ENCODE results near the gene TP53TG5. TPM values are rescaled to one million over a fixed set of nuclear protein-coding genes. Genes with fewer than 3 reads are reported as not detected.
A peak's percentile ranks its signal among the peaks of the same experiment; 100 is the strongest.

Gene TP53TG5
- total RNA-seq, 1 experiment from 2014 or later = 0.85 TPM

GRCh38 chr20:45346291-45346718 is 31.8 kb downstream of the TP53TG5 start:
- Mint-ChIP-seq H3K9me3 (no peaks in the 10 kb centered on the region), H3K4me1 (peaks cover 63% of the 10 kb centered on the region), H3K27ac (no peak overlapping the region), H3K4me3 (peak overlapping the region; percentile 89), H3K27me3 (ENCODE audit: low read depth) (no peaks in the 10 kb centered on the region), H3K36me3 (no peaks in the 10 kb centered on the region)
- ChIA-PET CTCF (interaction anchor here (0.9 to 4.3 kb wide), 6 partner anchors 23 to 56 kb away, joined by 3 to 16 read pairs (median 4); partner anchors contain the start of gene MATN4), POLR2A (interaction anchor here (1.6 kb wide), 1 partner anchor 61 kb away, joined by 6 read pairs; no protein-coding TSS in a partner anchor)
- no peak for DNase-seq (ENCODE audit: low spot score)
- TF ChIP-seq HMGA2 (CRISPR knock-in tag; IDR thresholded peaks at IDR 0.05) (no peak), ZSCAN18 (CRISPR knock-in tag; IDR thresholded peaks at IDR 0.05) (no peak), FOXJ3 (CRISPR knock-in tag; IDR thresholded peaks at IDR 0.05; ENCODE audit: borderline replicate concordance) (no peak), SMAD3 (CRISPR knock-in tag; IDR thresholded peaks at IDR 0.05; ENCODE audit: borderline replicate concordance) (no peak), CBFB (CRISPR knock-in tag; IDR thresholded peaks at IDR 0.05; ENCODE audit: low read depth) (no peak), ATF1 (CRISPR knock-in tag; IDR thresholded peaks at IDR 0.05) (no peak), ZBTB21 (CRISPR knock-in tag; IDR thresholded peaks at IDR 0.05; ENCODE audit: borderline replicate concordance) (no peak), E2F5 (CRISPR knock-in tag; IDR thresholded peaks at IDR 0.05) (no peak), MXD4 (CRISPR knock-in tag; IDR thresholded peaks at IDR 0.05; ENCODE audit: borderline replicate concordance) (no peak), GRHL2 (CRISPR knock-in tag; IDR thresholded peaks at IDR 0.05; ENCODE audit: insufficient replicate concordance, severe bottlenecking) (no peak), RELA (CRISPR knock-in tag; IDR thresholded peaks at IDR 0.05; ENCODE audit: borderline replicate concordance) (no peak), ZNF671 (CRISPR knock-in tag; IDR thresholded peaks at IDR 0.05) (no peak), ZBTB43 (CRISPR knock-in tag; IDR thresholded peaks at IDR 0.05) (no peak), ZNF219 (CRISPR knock-in tag; IDR thresholded peaks at IDR 0.05; ENCODE audit: borderline replicate concordance) (no peak), MLX (CRISPR knock-in tag; IDR thresholded peaks at IDR 0.05) (no peak), SP1 (CRISPR knock-in tag; conservative IDR thresholded peaks at IDR 0.05) (no peak), TEAD1 (CRISPR knock-in tag; IDR thresholded peaks at IDR 0.05) (no peak)
- TF ChIP-seq, protein P1, sequence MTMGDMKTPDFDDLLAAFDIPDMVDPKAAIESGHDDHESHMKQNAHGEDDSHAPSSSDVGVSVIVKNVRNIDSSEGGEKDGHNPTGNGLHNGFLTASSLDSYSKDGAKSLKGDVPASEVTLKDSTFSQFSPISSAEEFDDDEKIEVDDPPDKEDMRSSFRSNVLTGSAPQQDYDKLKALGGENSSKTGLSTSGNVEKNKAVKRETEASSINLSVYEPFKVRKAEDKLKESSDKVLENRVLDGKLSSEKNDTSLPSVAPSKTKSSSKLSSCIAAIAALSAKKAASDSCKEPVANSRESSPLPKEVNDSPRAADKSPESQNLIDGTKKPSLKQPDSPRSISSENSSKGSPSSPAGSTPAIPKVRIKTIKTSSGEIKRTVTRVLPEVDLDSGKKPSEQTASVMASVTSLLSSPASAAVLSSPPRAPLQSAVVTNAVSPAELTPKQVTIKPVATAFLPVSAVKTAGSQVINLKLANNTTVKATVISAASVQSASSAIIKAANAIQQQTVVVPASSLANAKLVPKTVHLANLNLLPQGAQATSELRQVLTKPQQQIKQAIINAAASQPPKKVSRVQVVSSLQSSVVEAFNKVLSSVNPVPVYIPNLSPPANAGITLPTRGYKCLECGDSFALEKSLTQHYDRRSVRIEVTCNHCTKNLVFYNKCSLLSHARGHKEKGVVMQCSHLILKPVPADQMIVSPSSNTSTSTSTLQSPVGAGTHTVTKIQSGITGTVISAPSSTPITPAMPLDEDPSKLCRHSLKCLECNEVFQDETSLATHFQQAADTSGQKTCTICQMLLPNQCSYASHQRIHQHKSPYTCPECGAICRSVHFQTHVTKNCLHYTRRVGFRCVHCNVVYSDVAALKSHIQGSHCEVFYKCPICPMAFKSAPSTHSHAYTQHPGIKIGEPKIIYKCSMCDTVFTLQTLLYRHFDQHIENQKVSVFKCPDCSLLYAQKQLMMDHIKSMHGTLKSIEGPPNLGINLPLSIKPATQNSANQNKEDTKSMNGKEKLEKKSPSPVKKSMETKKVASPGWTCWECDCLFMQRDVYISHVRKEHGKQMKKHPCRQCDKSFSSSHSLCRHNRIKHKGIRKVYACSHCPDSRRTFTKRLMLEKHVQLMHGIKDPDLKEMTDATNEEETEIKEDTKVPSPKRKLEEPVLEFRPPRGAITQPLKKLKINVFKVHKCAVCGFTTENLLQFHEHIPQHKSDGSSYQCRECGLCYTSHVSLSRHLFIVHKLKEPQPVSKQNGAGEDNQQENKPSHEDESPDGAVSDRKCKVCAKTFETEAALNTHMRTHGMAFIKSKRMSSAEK (CRISPR knock-in tag; IDR thresholded peaks at IDR 0.05; ENCODE audit: borderline replicate concordance) = no peak
- TF ChIP-seq, protein P2, sequence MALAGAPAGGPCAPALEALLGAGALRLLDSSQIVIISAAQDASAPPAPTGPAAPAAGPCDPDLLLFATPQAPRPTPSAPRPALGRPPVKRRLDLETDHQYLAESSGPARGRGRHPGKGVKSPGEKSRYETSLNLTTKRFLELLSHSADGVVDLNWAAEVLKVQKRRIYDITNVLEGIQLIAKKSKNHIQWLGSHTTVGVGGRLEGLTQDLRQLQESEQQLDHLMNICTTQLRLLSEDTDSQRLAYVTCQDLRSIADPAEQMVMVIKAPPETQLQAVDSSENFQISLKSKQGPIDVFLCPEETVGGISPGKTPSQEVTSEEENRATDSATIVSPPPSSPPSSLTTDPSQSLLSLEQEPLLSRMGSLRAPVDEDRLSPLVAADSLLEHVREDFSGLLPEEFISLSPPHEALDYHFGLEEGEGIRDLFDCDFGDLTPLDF (CRISPR knock-in tag; IDR thresholded peaks at IDR 0.05) = no peak
- TF ChIP-seq, protein P3, sequence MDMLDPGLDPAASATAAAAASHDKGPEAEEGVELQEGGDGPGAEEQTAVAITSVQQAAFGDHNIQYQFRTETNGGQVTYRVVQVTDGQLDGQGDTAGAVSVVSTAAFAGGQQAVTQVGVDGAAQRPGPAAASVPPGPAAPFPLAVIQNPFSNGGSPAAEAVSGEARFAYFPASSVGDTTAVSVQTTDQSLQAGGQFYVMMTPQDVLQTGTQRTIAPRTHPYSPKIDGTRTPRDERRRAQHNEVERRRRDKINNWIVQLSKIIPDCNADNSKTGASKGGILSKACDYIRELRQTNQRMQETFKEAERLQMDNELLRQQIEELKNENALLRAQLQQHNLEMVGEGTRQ (CRISPR knock-in tag; IDR thresholded peaks at IDR 0.05) = no peak
- no peak for ATAC-seq
